ENCODE data around the gene RERE. TPM values are rescaled to one million over a fixed set of nuclear protein-coding genes. Genes with fewer than 3 reads are reported as not detected.

Gene RERE
- total RNA-seq, 2 donors from 2014 or later: 144 to 174 TPM

GRCh38 chr1:8543965-8544364, 273.5 kb downstream of the RERE start:
- no peak for ATAC-seq (ENCODE audit: insufficient number of reproducible peaks, low FRiP score, low read depth)
- TF ChIP-seq, protein P1, sequence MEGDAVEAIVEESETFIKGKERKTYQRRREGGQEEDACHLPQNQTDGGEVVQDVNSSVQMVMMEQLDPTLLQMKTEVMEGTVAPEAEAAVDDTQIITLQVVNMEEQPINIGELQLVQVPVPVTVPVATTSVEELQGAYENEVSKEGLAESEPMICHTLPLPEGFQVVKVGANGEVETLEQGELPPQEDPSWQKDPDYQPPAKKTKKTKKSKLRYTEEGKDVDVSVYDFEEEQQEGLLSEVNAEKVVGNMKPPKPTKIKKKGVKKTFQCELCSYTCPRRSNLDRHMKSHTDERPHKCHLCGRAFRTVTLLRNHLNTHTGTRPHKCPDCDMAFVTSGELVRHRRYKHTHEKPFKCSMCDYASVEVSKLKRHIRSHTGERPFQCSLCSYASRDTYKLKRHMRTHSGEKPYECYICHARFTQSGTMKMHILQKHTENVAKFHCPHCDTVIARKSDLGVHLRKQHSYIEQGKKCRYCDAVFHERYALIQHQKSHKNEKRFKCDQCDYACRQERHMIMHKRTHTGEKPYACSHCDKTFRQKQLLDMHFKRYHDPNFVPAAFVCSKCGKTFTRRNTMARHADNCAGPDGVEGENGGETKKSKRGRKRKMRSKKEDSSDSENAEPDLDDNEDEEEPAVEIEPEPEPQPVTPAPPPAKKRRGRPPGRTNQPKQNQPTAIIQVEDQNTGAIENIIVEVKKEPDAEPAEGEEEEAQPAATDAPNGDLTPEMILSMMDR (IDR thresholded peaks at IDR 0.05): no peak
- Histone ChIP-seq H3K27me3 (replicated peaks; ENCODE audit: insufficient read depth) (no peaks in the 10 kb centered on the region), H3K4me3 (no peak overlapping the region), H3K4me1 (ENCODE audit: control insufficient read depth in 1 of 2, low read depth in 2 of 2) (peaks cover 10 to 21% of the 10 kb centered on the region in 2 donors), H3K9me3 (no peaks in the 10 kb centered on the region), H3K27ac (no peak overlapping the region), H3K36me3 (no peaks in the 10 kb centered on the region)
- DNase-seq (ENCODE audit: low spot score): no peak

GRCh38 chr1:8541961-8542521, 275.4 kb downstream of the RERE start:
- Histone ChIP-seq H3K4me3 (no peak overlapping the region), H3K4me1 (ENCODE audit: control insufficient read depth in 1 of 2, low read depth in 2 of 2) (peaks cover 10 to 21% of the 10 kb centered on the region in 2 donors), H3K27me3 (replicated peaks; ENCODE audit: insufficient read depth) (no peaks in the 10 kb centered on the region), H3K27ac (no peak overlapping the region), H3K36me3 (no peaks in the 10 kb centered on the region), H3K9me3 (no peaks in the 10 kb centered on the region)
- DNase-seq (ENCODE audit: low spot score) (no peak), ATAC-seq (ENCODE audit: insufficient number of reproducible peaks, low FRiP score, low read depth) (no peak)
- TF ChIP-seq, protein P1 (IDR thresholded peaks at IDR 0.05): no peak

GRCh38 chr1:8540971-8541370, 276.5 kb downstream of the RERE start:
- ATAC-seq (ENCODE audit: insufficient number of reproducible peaks, low FRiP score, low read depth) (no peak), DNase-seq (ENCODE audit: low spot score) (no peak)
- TF ChIP-seq, protein P1 (IDR thresholded peaks at IDR 0.05): no peak
- peaks cover 10 to 21% of the 10 kb centered on the region in 2 donors for H3K4me1 ChIP-seq (ENCODE audit: control insufficient read depth in 1 of 2, low read depth in 2 of 2)
- no peaks in the 10 kb centered on the region for H3K27me3 ChIP-seq (replicated peaks; ENCODE audit: insufficient read depth)
- H3K9me3 ChIP-seq: no peaks in the 10 kb centered on the region
- no peaks in the 10 kb centered on the region for H3K36me3 ChIP-seq
- H3K4me3 ChIP-seq: no peak overlapping the region
- peak overlapping the region; percentile 50 to 58 for H3K27ac ChIP-seq

GRCh38 chr1:8540261-8540941, 277.0 kb downstream of the RERE start:
- H3K27me3 ChIP-seq (replicated peaks; ENCODE audit: insufficient read depth): no peaks in the 10 kb centered on the region
- TF ChIP-seq, protein P1 (IDR thresholded peaks at IDR 0.05): no peak
- H3K4me3 ChIP-seq: no peak overlapping the region
- no peak for ATAC-seq (ENCODE audit: insufficient number of reproducible peaks, low FRiP score, low read depth)
- H3K27ac ChIP-seq: peak overlapping the region; percentile 50 to 58
- H3K36me3 ChIP-seq: no peaks in the 10 kb centered on the region
- DNase-seq (ENCODE audit: low spot score): no peak
- H3K9me3 ChIP-seq: no peaks in the 10 kb centered on the region
- peaks cover 10 to 21% of the 10 kb centered on the region in 2 donors for H3K4me1 ChIP-seq (ENCODE audit: control insufficient read depth in 1 of 2, low read depth in 2 of 2)

DNA sequence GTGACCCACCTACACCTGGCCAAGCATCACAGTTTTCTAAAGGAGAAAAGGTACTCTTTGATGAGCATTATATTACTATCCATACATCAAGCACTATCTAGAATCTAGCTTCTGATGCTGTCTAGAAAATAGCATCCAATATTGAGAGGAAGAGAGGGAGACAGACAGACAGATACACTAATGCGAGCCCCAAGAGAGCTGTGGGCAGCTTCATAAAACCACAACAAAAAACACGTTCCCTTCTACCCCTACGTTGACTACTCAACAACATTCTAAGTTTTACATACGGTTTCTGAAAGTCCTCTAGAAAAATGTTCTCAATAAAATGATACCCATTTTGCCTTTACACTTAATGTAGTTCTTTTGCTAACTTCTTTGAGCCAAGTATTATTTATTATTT, 277.8 kb downstream of the RERE start:
- Histone ChIP-seq H3K27ac (peak overlapping the region in 1 of 2 donors; percentile 27), H3K36me3 (no peaks in the 10 kb centered on the region), H3K4me1 (ENCODE audit: control insufficient read depth in 1 of 2, low read depth in 2 of 2) (peaks cover 10 to 21% of the 10 kb centered on the region in 2 donors), H3K9me3 (no peaks in the 10 kb centered on the region), H3K4me3 (no peak overlapping the region), H3K27me3 (replicated peaks; ENCODE audit: insufficient read depth) (no peaks in the 10 kb centered on the region)
- no peak for DNase-seq (ENCODE audit: low spot score)
- ATAC-seq (ENCODE audit: insufficient number of reproducible peaks, low FRiP score, low read depth): no peak
- TF ChIP-seq, protein P1 (IDR thresholded peaks at IDR 0.05): no peak
